NCI-H2081 (cell line): ENCODE results near the gene KDM4E.
"Not testable (repeated sequence)": the region's sequence is repeated elsewhere in the genome, so short reads cannot be mapped to it uniquely, and the experiment has no call there.

Source experiments
- DNase-seq, 2 experiments: peaks; one replicate each; lab custom pipeline; 2025; lab: John Stamatoyannopoulos, UW

Gene KDM4E

DNA sequence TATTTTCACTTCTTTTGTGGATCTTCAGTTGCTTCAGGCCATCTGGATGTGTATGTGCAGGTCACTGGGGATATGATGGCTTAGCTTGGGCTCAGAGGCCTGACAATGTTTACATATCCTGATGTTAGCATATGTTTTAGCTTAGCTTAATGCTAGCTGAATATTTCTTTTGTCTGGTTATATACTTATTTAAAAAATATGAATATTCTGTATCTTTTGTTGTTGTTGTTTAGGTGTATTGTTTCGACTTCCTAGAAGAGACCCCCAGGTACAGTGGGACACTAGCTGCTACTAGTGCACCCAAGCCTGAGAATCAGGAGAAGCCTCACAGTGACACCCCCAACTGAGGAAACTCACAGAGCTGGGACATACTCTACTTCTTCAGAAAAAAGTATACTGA lies at the start of gene KDM4E:
Gene KDM4E (plus strand): TSS at position 301 of the 400 bp plus-strand sequence. CDS start 300 bp downstream, outside the sequence.
- DNase-seq = no peak

DNA sequence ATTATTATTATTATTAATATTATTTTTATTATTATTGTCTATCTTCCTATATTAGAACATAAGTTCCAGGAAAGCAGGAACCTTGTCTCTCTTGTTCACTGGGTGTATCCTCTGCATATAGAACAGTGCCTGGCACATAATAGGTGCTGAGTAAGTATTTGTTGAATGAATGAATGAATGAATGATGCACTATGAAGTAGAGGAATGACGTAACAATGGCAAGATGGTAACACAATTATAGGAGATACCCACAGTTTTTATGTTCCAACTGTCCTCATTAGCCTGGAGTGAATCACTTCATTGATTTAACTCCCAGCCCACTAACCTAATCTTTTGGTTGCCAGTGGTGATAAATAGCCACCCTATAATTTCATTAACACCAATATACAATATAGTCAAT lies 49.5 kb upstream of the KDM4E start:
- DNase-seq = no peak

DNA sequence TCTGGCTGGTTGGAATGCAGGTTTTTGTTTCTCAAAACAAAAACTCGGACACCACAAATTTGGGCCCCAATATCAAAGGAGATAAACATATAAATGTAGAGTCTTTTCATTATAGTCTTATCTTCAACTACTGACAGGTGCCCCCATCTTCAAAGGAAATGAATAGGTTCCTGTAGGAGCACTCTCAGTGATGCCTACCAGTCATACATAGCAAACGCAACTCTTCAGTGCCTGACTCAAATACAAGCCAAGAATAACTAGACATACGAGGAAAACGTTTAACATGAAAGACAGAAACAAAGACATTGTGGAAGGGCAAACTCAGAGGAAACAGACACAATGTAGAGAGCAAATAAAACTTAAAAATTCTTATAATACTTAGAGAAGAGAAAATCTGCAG lies 37.7 kb upstream of the KDM4E start:
- no peak for DNase-seq

DNA sequence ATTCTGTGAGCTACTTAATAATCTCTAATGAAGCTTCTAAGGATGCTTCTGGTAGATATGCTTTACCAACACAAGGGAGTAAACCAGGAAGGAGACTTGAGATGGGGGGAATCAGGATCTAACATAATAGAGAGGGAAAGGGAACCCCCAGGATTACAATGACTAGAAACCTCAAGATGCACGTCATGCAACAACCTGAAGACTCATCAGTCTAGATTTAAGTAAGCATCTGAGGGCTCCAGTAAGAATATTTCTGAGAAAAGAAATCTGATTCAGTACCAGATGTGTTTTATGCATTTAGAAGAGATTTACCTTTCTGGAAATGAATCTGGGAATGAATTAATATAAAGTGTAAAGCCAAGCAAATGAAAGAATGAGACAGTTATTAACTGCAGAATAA lies 36.3 kb upstream of the KDM4E start:
- no peak for DNase-seq

DNA sequence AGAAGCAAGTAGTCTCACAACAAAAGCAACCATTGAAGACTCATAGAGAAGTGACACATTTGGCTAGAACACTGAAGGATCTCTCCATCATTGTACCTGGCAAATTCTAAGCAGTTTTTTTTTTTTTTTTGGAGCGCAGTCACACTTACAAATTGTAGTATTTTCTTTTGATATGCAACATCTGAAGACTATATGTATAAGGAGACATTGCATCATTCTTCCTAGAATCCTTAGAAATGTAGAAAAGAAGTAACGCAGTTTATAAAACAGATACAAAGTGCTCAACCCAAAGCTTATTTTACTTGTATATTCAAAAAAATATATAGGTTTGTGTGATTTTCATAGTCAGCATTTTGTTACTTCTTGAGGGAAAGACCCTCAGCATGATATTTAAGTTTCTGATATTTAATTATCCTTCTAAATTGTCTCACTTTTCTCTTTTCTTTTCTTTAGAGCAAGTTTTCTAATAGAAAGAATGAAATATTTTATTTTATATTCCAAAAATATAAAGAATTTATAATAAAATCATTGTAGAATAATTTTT lies 31.6 kb upstream of the KDM4E start:
- DNase-seq = no peak

DNA sequence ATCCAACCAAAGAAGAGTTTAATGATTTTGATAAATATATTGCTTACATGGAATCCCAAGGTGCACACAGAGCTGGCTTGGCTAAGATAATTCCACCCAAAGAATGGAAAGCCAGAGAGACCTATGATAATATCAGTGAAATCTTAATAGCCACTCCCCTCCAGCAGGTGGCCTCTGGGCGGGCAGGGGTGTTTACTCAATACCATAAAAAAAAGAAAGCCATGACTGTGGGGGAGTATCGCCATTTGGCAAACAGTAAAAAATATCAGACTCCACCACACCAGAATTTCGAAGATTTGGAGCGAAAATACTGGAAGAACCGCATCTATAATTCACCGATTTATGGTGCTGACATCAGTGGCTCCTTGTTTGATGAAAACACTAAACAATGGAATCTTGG lies 27.6 kb upstream of the KDM4E start:
- DNase-seq = no peak

DNA sequence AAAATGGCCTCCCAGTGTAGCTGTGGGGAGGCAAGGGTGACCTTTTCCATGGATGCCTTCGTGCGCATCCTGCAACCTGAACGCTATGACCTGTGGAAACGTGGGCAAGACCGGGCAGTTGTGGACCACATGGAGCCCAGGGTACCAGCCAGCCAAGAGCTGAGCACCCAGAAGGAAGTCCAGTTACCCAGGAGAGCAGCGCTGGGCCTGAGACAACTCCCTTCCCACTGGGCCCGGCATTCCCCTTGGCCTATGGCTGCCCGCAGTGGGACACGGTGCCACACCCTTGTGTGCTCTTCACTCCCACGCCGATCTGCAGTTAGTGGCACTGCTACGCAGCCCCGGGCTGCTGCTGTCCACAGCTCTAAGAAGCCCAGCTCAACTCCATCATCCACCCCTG lies 26.8 kb upstream of the KDM4E start:
- no peak for DNase-seq

DNA sequence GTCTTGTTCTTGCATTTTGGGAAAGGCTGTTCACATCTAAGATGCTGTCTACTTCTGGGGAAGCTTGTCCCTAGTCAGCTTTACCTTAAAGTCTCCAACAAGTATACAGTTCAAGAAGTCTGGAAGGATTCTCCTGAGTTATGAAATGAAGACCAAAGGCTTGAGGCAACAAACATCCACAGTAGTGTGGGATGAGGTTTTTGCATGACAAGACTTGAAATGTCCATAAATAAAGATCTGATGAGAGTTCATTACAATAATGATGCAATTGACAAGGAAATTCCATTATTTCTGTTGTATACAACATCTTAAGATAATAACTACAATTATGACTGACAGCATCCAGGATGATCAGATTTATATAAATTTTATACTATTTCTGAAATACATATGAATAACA lies 21.3 kb upstream of the KDM4E start:
- DNase-seq = no peak

DNA sequence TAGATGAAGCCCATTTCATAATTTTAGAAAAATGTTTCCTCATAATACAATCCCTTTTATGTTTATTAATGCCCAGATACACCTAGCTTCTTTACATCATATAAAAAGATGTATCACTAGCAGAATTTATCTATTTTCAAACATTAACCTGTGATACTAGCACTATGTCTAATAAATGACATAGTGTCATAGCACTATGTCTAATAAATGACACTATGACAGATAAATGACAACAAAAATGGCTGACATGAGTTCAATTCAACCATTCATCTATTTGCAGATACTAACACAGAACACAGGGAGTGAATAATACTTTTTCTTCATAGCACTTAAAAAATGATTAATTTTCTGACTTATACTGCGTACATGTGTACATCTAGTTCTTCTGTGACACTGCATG lies 19.4 kb upstream of the KDM4E start:
- no peak for DNase-seq

DNA sequence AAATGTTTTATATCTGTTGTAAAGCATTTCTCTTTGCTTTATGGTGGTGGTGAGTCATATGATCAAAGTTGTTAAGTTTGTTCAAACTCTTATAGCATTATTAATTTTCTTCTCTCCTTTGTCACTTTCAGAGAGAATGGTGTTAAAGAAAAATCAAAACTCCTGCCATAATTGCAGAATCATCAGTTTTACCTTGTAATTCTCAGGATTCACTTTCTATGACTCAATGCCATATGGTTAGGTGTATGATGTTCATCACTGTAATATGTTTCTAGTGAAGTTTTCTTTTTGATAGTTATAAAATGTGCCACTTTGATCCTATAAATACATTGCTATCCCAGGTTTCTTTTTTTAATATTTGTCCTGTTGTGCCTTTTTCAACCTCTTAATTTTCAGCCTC lies 13.7 kb upstream of the KDM4E start:
- DNase-seq = no peak

DNA sequence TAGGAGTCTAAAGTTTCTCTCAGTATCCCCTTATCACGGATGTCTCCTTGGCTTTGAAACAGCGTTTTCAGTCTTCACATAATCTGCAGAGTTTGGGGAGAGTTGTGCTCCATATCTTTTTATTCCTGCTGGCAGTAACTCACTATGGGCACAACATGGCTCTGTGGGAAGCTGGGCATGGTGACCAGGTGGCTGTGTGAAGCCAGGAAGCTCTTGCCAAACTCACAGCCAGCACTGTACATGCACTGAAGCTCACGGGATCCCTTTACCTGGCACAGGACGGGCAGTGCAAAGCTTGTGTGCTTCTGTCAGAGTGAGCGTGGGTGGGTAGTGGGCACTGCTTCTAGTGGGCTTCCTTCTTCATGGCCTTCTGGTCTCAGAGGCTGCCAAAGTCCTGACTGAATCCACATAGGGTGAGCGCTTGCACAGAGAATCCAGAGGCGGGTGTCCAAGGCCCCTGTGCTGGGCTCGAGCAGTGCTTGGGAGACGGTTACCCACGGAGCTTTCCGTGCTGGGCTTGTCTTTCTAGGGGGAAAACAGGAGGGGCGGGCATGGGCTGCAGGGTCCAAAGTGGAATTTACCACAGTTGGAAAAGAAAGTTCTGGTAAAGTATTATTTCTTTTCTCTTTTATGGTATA lies 10.8 kb upstream of the KDM4E start:
- no peak for DNase-seq

DNA sequence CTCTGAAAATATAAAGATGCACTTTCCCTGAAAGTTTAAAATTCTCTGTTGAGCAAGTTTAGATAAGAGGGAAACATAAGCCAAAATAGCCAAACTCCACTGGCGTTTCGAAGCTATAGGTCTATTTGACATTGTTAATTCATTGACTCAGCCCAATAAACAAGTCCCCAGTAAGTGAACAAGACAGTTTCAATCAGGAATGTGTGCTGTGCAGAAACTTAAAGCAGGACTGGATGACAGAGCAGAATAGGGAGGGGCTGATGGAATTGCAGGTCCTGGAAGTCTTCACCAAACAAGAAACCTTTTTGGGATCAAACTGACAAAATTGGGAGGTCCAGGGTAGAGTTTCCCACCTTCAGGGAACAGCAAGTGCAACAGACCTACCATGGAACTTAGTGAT lies 8.9 kb upstream of the KDM4E start:
- DNase-seq = no peak

DNA sequence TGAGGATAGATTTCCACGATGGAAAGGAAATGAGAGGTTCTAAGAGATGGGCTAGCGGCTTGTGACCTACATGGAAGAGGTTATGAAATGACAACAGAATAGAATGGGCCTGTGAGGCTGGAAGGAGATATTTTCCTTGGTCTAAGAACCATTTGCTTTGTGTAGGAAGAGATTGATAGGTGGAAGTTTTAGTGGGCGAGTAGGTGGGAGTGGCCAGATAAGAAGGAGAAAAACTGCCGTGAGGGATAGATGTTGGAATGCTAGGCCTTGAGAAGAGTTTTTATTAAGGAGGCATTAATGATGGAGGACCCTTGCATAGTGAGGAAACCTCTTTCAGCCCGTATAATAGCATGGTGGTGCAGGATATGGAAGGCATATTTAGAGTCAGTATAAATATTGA lies 3.6 kb upstream of the KDM4E start:
- DNase-seq = not testable (repeated sequence)

DNA sequence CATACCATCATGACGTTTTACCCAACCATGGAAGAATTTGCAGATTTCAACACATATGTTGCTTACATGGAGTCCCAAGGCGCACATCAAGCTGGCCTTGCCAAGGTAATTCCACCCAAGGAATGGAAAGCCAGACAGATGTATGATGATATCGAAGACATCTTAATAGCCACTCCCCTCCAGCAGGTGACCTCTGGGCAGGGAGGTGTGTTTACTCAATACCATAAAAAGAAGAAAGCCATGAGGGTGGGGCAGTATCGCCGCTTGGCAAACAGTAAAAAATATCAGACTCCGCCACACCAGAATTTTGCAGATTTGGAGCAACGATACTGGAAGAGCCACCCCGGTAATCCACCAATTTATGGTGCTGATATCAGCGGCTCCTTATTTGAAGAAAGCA lies 536 bp downstream of the KDM4E start:
- DNase-seq = not testable (repeated sequence)

DNA sequence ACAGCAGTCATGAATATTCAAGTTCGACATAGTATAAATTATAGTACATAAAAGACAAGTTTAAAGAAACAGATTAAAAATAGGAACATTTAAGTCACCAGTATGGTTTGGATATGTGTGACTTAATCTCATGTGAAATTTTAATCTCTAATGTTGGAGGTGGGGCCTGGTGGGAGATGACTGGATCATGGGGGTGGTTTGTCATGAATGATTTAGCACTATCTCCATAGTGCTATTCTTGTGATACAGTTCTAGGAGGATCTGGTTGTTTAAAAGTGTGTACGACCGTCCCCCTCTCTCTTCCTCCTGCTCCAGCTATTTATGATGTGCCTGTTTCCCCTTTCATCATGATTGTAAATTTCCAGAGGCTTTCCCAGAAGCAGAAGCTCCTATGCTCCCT lies 3.3 kb downstream of the KDM4E start:
- DNase-seq = no peak

DNA sequence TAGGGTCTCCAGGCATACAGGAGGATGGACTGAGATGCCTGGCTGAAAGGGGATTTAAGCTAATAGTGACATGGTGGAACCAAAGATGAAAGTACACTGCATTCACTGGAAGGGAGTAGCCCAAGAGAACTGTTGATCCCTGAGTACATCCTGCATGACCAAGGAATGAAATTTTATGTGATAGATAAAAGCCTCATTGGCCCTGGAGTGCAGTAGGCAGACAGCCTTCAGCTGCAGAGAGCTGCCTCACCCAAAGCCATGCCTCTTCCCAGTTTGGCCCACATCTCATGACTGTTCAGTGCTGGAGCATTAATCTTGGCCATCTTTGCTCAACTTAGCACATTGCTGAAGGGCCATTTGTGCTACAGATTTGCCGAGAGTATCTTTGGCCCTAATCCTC lies 8.0 kb downstream of the KDM4E start:
- DNase-seq = no peak

DNA sequence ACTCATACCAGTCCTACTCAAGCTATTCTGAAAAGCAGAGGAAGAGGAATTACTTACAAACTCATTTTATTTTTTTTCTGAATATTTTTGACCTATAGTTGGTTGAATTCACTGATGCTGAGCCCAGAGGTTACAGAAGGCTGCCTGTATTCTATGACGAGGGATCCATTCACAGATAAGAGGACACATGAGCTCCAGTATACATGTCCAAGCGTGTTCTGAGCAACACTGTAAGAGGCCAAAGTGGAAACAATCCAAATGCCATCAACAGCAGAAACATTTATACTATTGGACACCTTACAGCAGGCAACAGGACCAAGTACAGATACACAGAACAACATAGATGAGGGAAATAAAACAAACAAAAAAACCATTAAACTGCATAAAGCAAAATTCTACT lies 10.3 kb downstream of the KDM4E start:
- DNase-seq = no peak

DNA sequence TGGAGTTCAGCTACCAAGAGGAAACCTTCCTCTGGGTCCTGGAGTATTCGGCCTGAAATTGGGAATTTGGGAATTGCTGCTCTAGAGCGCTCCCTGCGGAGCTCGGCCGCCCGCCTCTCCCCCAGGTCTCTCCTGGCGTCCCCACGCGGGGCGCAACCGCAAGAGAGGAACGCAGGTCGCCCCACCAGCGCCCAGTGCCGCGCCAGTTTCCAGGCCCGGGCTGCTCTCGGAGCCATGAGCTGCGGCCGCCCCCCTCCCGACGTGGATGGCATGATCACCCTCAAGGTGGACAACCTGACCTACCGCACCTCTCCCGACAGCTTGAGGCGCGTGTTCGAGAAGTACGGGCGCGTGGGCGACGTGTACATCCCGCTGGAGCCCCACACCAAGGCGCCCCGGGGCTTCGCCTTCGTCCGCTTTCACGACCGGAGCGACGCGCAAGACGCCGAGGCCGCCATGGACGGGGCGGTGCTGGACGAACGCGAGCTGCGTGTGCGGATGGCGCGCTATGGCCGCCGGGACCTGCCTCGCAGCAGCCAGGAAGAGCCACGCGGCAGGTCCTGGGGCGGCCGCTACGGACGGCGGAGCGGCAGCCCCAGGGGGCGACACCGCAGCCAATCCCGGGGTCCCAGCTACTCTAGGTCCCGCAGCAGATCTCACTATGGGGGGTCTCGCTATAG lies 12.4 kb downstream of the KDM4E start:
- DNase-seq = not testable (repeated sequence)

DNA sequence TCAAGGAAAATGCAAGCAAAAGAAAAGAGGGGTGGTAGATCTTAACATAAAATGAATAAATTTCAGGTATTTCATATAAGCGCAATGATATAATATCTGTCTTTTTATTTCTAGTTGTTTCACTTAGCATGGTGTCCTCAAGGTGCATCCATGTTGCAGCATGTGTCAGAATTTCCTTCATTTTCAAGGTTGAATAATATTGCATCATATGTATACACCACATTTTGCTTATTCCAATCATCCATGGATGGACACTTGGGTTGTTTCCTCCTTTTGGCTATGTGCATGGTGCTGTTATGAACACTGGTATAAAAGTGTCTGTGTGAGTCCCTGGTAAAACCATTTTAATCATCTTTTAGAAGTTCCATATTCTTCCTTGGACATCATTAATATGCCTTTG lies 17.2 kb downstream of the KDM4E start:
- no peak for DNase-seq

DNA sequence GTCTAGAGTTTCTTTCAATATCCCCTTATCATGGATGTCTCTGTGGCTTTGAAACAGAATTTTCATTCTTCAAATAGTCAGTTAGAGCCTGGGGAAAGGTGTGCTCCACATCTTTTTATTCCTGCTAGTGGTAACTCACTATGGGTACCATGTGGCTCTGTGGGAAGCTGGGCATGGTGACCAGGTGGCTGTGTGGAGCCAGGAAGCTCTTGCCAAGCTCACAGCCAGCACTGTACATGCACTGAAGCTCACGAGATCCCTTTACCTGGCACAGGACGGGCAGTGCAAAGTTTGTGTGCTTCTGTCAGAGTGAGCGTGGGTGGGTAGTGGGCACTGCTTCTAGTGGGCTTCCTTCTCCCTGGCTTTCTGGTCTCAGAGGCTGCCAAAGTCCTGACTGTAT lies 17.8 kb downstream of the KDM4E start:
- DNase-seq = no peak

DNA sequence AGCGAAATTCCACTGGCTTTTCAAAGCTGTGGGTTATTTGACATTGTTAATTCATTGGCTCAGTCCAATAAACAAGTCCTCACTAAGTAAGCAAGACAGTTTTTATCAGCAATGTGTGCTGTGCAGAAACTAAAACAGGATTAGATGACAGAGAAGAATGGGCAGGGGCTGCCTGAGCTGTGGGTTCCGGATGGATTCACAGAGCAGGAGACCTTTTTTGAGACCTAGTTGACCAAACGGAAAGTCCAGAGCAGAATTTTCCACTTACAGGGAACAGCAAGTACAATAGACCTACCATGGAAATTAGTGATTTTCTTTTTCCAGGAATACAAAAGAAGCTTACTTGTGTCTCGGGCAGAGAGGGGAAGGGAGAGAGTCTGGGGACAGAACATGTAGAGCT lies 19.0 kb downstream of the KDM4E start:
- no peak for DNase-seq

DNA sequence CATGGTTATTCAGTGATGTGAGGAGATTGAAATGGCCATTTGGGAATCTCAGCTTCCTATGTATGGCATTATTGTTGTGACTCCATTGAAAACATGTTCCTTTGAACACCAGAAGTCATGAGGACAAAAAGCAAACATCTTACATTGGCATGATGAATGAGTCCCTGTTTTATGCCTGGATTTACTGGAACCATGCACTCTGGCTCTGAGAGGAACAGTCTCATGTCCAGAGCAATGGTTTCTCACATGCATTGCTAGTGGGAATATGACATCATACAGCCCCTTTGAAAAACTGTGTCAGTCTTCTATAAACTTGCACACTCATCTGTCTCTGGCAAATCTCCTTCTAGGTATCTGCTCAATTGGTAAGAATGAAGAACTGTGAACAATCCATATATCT lies 20.8 kb downstream of the KDM4E start:
- DNase-seq = no peak

DNA sequence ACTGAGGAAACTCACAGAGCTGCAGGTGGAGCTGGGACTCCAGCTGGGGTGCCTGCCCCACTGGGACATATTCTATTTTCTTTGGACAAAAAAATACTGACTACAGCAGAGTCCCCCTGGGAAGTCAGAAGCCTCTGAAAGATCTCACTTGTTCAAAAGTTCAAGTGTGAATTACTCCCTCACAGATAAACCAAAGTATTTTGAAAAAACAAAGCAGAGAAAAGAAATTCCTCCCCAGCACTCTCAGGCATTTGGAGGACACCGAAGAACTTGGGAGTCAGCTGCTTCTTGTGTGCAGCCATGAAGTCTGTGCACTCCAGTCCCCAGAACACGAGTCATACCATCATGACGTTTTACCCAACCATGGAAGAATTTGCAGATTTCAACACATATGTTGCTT lies 24.1 kb downstream of the KDM4E start, which contains the start of gene KDM4F:
Gene KDM4F (plus strand): TSS at position 301 of the 400 bp plus-strand sequence.
- not testable (repeated sequence) for DNase-seq
